SU-DHL-6 (cell line): ENCODE results near the gene WAPL.

ENCODE experiments used
- EZH2phosphoT487 ChIP-seq: fragments of 200-600 bp; sonication (generic), shearing (Covaris generic); conservative IDR thresholded peaks from 2 replicates; pipeline ENCODE4 v1.6.1; 2018; ENCODE audit warnings: mild to moderate bottlenecking, antibody characterized with exemption, low read length, moderate library complexity, mixed read lengths
- TF ChIP-seq, protein P1 (sequence below): fragments of 200-600 bp; sonication (generic); IDR thresholded peaks from one replicate; pipeline ENCODE4 v1.5.1; 2017; ENCODE audit warnings: antibody characterized with exemption, mild to moderate bottlenecking, low read length, moderate library complexity; ENCODE audit not compliant: insufficient read depth, poor library complexity, severe bottlenecking

DNA sequence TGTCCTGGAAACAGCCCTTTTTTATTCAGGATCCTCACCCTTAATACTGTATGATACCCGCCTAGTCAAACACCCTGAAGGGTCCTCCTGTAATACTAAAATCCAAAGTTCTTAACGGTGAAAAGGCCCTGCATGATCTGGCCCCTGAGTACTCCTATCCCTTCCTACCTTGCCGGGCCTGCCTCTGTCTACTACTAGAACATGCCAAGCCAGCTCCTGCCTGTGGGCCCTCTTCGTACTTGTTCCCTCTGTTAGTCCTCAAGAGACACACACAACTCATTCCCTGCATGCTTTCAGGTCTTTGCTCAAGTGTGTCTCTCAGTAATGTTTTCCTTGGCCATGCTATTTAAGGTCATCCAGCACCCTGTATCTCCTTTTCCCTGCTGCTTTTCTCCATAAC, 5.0 kb upstream of the WAPL start:
- TF ChIP-seq, protein P1, sequence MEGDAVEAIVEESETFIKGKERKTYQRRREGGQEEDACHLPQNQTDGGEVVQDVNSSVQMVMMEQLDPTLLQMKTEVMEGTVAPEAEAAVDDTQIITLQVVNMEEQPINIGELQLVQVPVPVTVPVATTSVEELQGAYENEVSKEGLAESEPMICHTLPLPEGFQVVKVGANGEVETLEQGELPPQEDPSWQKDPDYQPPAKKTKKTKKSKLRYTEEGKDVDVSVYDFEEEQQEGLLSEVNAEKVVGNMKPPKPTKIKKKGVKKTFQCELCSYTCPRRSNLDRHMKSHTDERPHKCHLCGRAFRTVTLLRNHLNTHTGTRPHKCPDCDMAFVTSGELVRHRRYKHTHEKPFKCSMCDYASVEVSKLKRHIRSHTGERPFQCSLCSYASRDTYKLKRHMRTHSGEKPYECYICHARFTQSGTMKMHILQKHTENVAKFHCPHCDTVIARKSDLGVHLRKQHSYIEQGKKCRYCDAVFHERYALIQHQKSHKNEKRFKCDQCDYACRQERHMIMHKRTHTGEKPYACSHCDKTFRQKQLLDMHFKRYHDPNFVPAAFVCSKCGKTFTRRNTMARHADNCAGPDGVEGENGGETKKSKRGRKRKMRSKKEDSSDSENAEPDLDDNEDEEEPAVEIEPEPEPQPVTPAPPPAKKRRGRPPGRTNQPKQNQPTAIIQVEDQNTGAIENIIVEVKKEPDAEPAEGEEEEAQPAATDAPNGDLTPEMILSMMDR, result no peak
- TF ChIP-seq EZH2phosphoT487, result no peak
